Neural progenitor cell (in vitro differentiated cells): ENCODE data around the gene CFAP58. TPM values are rescaled to one million over a fixed set of nuclear protein-coding genes. Genes with fewer than 3 reads are reported as not detected.

Source experiments
- DNase-seq: peaks from one replicate; pipeline ENCODE4 v3.0.0-alpha.2; 2016; ENCODE audit warnings: low spot score
- H2AFZ ChIP-seq: fragments of 200-600 bp; sonication (generic); replicated peaks from 2 replicates; pipeline ENCODE4 v1.6.1; 2016; ENCODE audit warnings: antibody characterized with exemption
- H3F3A ChIP-seq: fragments of 200-600 bp; sonication (generic); 2 replicates; pipeline ENCODE4 v1.6.1; 2016; ENCODE audit warnings: antibody characterized with exemption, low read depth
- H3K27ac ChIP-seq: fragments of 200-600 bp; sonication (generic); 2 replicates; pipeline ENCODE4 v1.5.1; 2016; ENCODE audit warnings: mild to moderate bottlenecking
- H3K27me3 ChIP-seq: fragments of 200-600 bp; sonication (generic); 2 replicates; pipeline ENCODE4 v1.6.1; 2016; ENCODE audit warnings: mild to moderate bottlenecking, moderate library complexity
- H3K36me3 ChIP-seq: fragments of 200-600 bp; sonication (generic); 2 replicates; pipeline ENCODE4 v1.5.1; 2016
- H3K4me1 ChIP-seq: fragments of 200-600 bp; sonication (generic); 2 replicates; pipeline ENCODE4 v1.6.1; 2016; ENCODE audit warnings: mixed run types
- H3K4me2 ChIP-seq: fragments of 200-600 bp; sonication (generic); 2 replicates; pipeline ENCODE4 v1.6.1; 2016
- H3K4me3 ChIP-seq: fragments of 200-600 bp; sonication (generic); 2 replicates; pipeline ENCODE4 v1.5.1; 2016
- H3K79me2 ChIP-seq: fragments of 200-600 bp; sonication (generic); 2 replicates; pipeline ENCODE4 v1.6.1; 2016; ENCODE audit warnings: low read depth
- H3K9ac ChIP-seq: fragments of 200-600 bp; sonication (generic); 2 replicates; pipeline ENCODE4 v1.6.1; 2016
- H3K9me3 ChIP-seq: fragments of 200-600 bp; sonication (generic); 2 replicates; pipeline ENCODE4 v1.5.1; 2016; ENCODE audit warnings: low read depth
- H4K20me1 ChIP-seq: fragments of 200-600 bp; sonication (generic); 2 replicates; pipeline ENCODE4 v1.6.1; 2016; ENCODE audit warnings: low read depth
- H3K27ac Mint-ChIP-seq: 3 replicates; pipeline ENCODE4 v1.8.0; 2021; ENCODE audit warnings: mixed read lengths
- H3K27me3 Mint-ChIP-seq: 2 replicates; pipeline ENCODE4 v1.8.0; 2022; ENCODE audit warnings: low read depth, mild to moderate bottlenecking, inconsistent platforms, moderate library complexity, mixed read lengths; ENCODE audit not compliant: insufficient read depth
- H3K36me3 Mint-ChIP-seq: 3 replicates; pipeline ENCODE4 v1.8.0; 2021; ENCODE audit warnings: mixed read lengths
- H3K4me1 Mint-ChIP-seq: 3 replicates; pipeline ENCODE4 v1.8.0; 2021; ENCODE audit warnings: mixed read lengths
- H3K4me3 Mint-ChIP-seq: 3 replicates; pipeline ENCODE4 v1.8.0; 2021; ENCODE audit warnings: mild to moderate bottlenecking, moderate library complexity, mixed read lengths
- H3K9me3 Mint-ChIP-seq: 3 replicates; pipeline ENCODE4 v1.8.0; 2020; ENCODE audit warnings: mixed read lengths
- CTCF ChIP-seq: fragments of 200-600 bp; sonication (generic); IDR thresholded peaks from 2 replicates; pipeline ENCODE4 v1.5.1; 2017; ENCODE audit warnings: antibody characterized with exemption, mild to moderate bottlenecking
- EZH2 ChIP-seq: fragments of 200-600 bp; sonication (generic); IDR thresholded peaks from 2 replicates; pipeline ENCODE4 v1.6.1; 2017; ENCODE audit warnings: antibody characterized with exemption, mild to moderate bottlenecking, moderate library complexity
- EZH2phosphoT487 ChIP-seq: fragments of 200-600 bp; sonication (generic); IDR thresholded peaks from 2 replicates; pipeline ENCODE4 v1.6.1; 2017; ENCODE audit warnings: antibody characterized with exemption
- total RNA-seq: library from RNA; depleted of rRNA; stranded (reverse); fragments of >200 nt; gene quantifications from 2 replicates; pipeline ENCODE4 v1.2.3, GENCODE V29; 2015; ENCODE audit warnings: low replicate concordance

CFAP58 gene
- total RNA-seq, 1 donor from 2014 or later = 1.7 TPM

- no peaks in the 10 kb centered on the region for H3K36me3 Mint-ChIP-seq
- H3K27ac Mint-ChIP-seq = no peak overlapping the region
- H3K4me1 Mint-ChIP-seq = peaks cover 14% of the 10 kb centered on the region
- Histone ChIP-seq H3K9ac (no peak overlapping the region), H3K27me3 (no peaks in the 10 kb centered on the region), H3K79me2 (no peaks in the 10 kb centered on the region), H3K4me2 (peak overlapping the region; percentile 59), H4K20me1 (no peaks in the 10 kb centered on the region), H3K27ac (no peak overlapping the region), H3K4me3 (no peak overlapping the region), H3K9me3 (no peaks in the 10 kb centered on the region), H3K36me3 (no peaks in the 10 kb centered on the region), H3K4me1 (peaks cover 18% of the 10 kb centered on the region), H2AFZ (peak overlapping the region; percentile 70), H3F3A (no peaks in the 10 kb centered on the region)
- H3K4me3 Mint-ChIP-seq = no peak overlapping the region
- H3K9me3 Mint-ChIP-seq = no peaks in the 10 kb centered on the region
- TF ChIP-seq EZH2phosphoT487 (no peak), EZH2 (no peak), CTCF (no peak)
- peak; percentile 9 for DNase-seq
- H3K27me3 Mint-ChIP-seq = no peaks in the 10 kb centered on the region
Measured at GRCh38 chr10:104449391-104449790, 95.8 kb downstream of the CFAP58 start.

GRCh38 chr10:104450490-104450889 lies 96.9 kb downstream of the CFAP58 start:
- DNase-seq = no peak
- Mint-ChIP-seq H3K9me3 (no peaks in the 10 kb centered on the region), H3K27me3 (no peaks in the 10 kb centered on the region), H3K4me3 (no peak overlapping the region), H3K36me3 (no peaks in the 10 kb centered on the region), H3K27ac (no peak overlapping the region), H3K4me1 (peaks cover 14% of the 10 kb centered on the region)
- Histone ChIP-seq H3K27me3 (no peaks in the 10 kb centered on the region), H3K9ac (no peak overlapping the region), H3K27ac (no peak overlapping the region), H3K36me3 (no peaks in the 10 kb centered on the region), H3K79me2 (no peaks in the 10 kb centered on the region), H3K4me1 (peaks cover 18% of the 10 kb centered on the region), H3K4me3 (no peak overlapping the region), H3K4me2 (no peak overlapping the region), H3F3A (no peaks in the 10 kb centered on the region), H4K20me1 (no peaks in the 10 kb centered on the region), H2AFZ (no peak overlapping the region), H3K9me3 (no peaks in the 10 kb centered on the region)
- TF ChIP-seq EZH2phosphoT487 (no peak), CTCF (no peak), EZH2 (no peak)

- TF ChIP-seq EZH2 (no peak), EZH2phosphoT487 (no peak), CTCF (no peak)
- H3K36me3 Mint-ChIP-seq = no peaks in the 10 kb centered on the region
- Histone ChIP-seq H4K20me1 (no peaks in the 10 kb centered on the region), H3K4me2 (no peak overlapping the region), H3K9ac (no peak overlapping the region), H3F3A (no peaks in the 10 kb centered on the region), H3K9me3 (no peaks in the 10 kb centered on the region), H3K79me2 (no peaks in the 10 kb centered on the region), H3K27ac (no peak overlapping the region), H3K4me3 (no peak overlapping the region), H3K36me3 (no peaks in the 10 kb centered on the region), H3K4me1 (peaks cover 18% of the 10 kb centered on the region), H3K27me3 (no peaks in the 10 kb centered on the region), H2AFZ (no peak overlapping the region)
- no peaks in the 10 kb centered on the region for H3K27me3 Mint-ChIP-seq
- no peak overlapping the region for H3K4me3 Mint-ChIP-seq
- no peak overlapping the region for H3K27ac Mint-ChIP-seq
- H3K9me3 Mint-ChIP-seq = no peaks in the 10 kb centered on the region
- H3K4me1 Mint-ChIP-seq = peaks cover 14% of the 10 kb centered on the region
- no peak for DNase-seq
Measured at GRCh38 chr10:104450954-104451353, 97.3 kb downstream of the CFAP58 start.
